GM12801 (cell line): ENCODE measurements around the gene GLRA1.

ENCODE experiments used
- CTCF ChIP-seq: IDR thresholded peaks from one replicate; pipeline ENCODE4 v1.5.1; 2011; ENCODE audit warnings: control low read depth; ENCODE audit not compliant: insufficient read length; ENCODE audit errors: extremely low read depth

GLRA1 gene

GRCh38 chr5:151904127-151904526 is 20.5 kb downstream of the GLRA1 start:
- TF ChIP-seq CTCF: no peak

DNA sequence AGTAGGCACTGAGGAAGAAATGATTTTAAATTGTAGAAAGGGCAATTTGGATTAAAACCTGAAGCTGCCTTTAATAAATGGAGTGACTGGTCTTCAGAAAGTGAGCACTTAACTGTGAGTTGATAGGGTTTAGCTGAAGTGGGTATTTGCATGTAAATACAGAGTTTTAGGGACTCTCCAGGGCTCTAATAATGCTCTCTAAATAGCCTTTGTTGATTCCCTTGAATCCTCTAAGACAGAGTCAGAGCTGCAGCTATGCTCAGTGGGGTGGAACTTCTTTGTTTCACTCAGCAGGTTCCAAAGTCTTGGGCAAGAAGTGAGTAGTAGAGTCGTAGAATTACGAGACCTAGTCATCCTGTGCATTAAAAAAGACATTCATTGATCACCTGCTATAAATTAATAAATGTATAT is 21.4 kb downstream of the GLRA1 start:
- no peak for TF ChIP-seq CTCF

DNA sequence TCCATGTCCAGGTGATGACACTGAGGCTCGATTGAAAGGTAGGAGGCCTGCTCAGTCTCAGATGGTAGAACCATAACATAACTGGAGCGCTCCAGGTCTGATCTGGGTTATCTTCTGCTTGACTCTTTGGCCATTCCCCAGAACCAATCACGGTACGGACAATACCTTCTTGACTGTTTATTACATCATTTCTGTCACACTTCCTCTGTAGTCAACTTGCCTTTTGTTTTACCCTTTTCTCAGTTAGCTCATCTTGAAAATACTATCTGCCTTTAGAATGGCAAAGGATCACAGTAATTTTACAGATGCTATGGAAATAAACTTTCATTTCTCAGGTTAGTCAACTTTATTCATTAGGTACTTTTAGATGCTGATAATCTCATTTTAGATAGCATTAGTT is 22.4 kb downstream of the GLRA1 start:
- TF ChIP-seq CTCF: no peak

- no peak for TF ChIP-seq CTCF
Observed at GRCh38 chr5:151901611-151902010, 23.0 kb downstream of the GLRA1 start.

- TF ChIP-seq CTCF: no peak
Observed at GRCh38 chr5:151900891-151901290, 23.8 kb downstream of the GLRA1 start.

GRCh38 chr5:151899399-151899798 is 25.3 kb downstream of the GLRA1 start:
- no peak for TF ChIP-seq CTCF

DNA sequence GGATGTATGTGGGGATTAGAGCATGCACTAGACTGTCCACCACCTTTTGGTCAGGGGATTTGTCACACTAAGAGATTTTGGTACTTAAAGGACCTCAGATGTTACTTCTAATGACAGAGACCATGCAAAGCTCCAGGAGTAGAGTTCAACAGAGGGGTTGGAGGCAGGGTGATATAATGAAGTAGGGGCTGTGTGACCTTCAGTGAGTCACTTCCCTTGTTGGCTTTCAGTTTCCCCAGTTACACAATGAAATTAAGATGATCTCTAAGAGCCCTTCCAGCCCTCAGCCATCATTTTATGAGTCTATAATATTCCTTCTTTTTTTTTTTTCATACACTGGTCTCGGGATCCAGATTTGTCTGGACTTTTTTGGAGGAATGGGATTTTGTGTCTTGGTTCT is 26.8 kb downstream of the GLRA1 start:
- no peak for TF ChIP-seq CTCF

DNA sequence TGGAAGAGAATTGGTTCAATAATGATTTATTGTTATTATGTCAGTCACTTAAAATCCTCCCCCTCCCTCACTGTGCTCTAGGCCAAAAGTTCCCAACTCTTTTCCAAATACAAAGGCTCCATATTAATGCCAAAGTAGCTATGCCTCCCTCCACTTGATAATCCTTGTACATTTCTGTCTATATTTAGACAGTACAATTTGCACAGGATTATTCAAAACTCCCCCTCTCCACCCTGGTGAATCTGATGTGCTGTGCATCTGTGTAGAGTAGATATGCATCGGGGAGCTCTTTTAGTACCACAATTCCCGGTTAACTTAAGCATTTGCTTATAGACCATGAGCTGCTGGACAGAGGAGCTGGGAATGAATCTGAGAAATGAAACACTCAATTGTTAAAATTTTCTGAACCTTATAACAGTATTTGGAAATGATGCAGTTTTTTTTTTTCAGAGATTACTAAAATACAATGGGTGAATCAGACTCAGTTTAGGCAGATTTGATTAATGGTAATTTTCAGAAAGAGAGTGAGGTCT is 27.6 kb downstream of the GLRA1 start:
- no peak for TF ChIP-seq CTCF
